GM12878 (cell line): ENCODE data around the gene UFL1.

ENCODE experiments used
- BMI1 ChIP-seq: fragments of 450-650 bp; IDR thresholded peaks from 2 replicates; pipeline ENCODE4 v1.6.1; 2016; ENCODE audit warnings: mild to moderate bottlenecking, moderate library complexity, borderline replicate concordance
- CHD2 ChIP-seq: IDR thresholded peaks from 2 replicates; pipeline ENCODE4 v1.6.1; 2011; ENCODE audit warnings: low read depth, low read length, improper control_type of control experiment, borderline replicate concordance
- CREM ChIP-seq: IDR thresholded peaks from 2 replicates; pipeline ENCODE4 v1.6.1; 2014; ENCODE audit warnings: antibody characterized with exemption, low read depth
- CTCF ChIP-seq, 3 experiments: IDR thresholded peaks in 2 of 3; conservative IDR thresholded peaks in 1 of 3; 2 replicates each; pipeline ENCODE4 v1.5.1; 2011; ENCODE audit warnings: low read depth in 3 of 3, low read length in 3 of 3, mild to moderate bottlenecking in 3 of 3, control low read depth in 2 of 3, moderate library complexity in 2 of 3, inconsistent platforms in 1 of 3, mixed read lengths in 1 of 3; ENCODE audit not compliant: control insufficient read depth in 2 of 3, insufficient read depth in 1 of 3; ENCODE audit errors: extremely low read depth in 1 of 3
- EGR1 ChIP-seq, 2 experiments: IDR thresholded peaks; 1 replicate in 1 of 2; 2 replicates in 1 of 2; pipeline ENCODE4 v1.6.1; 2011 to 2012; ENCODE audit warnings: low read depth in 2 of 2, low read length in 2 of 2, borderline replicate concordance in 1 of 2, mild to moderate bottlenecking in 1 of 2, moderate library complexity in 1 of 2
- ELK1 ChIP-seq: IDR thresholded peaks from 2 replicates; pipeline ENCODE4 v1.6.1; 2012; ENCODE audit warnings: low read depth, low read length, improper control_type of control experiment
- EP300 ChIP-seq, 2 experiments: fragments of 150-350 bp in 1 of 2; IDR thresholded peaks; 2 replicates each; pipeline ENCODE4 v1.6.1; 2011 to 2012; ENCODE audit warnings: low read depth in 2 of 2, low read length in 2 of 2, borderline replicate concordance in 1 of 2, improper control_type of control experiment in 1 of 2, inconsistent platforms in 1 of 2; ENCODE audit not compliant: control insufficient read depth in 1 of 2
- FOXK2 ChIP-seq: fragments of 450-650 bp; IDR thresholded peaks from 2 replicates; pipeline ENCODE4 v1.6.1; 2017; ENCODE audit warnings: mild to moderate bottlenecking, moderate library complexity
- POLR2A ChIP-seq: IDR thresholded peaks from 2 replicates; pipeline ENCODE4 v1.6.1; 2011; ENCODE audit warnings: low read depth, mild to moderate bottlenecking, low read length
- REST ChIP-seq: IDR thresholded peaks from 2 replicates; pipeline ENCODE4 v1.6.1; 2012; ENCODE audit warnings: mild to moderate bottlenecking, low read depth, low read length
- SMC3 ChIP-seq: IDR thresholded peaks from 2 replicates; pipeline ENCODE4 v1.6.1; 2011; ENCODE audit warnings: low read length, improper control_type of control experiment, borderline replicate concordance
- TBL1XR1 ChIP-seq: IDR thresholded peaks from 2 replicates; pipeline ENCODE4 v1.6.1; 2012; ENCODE audit warnings: low read depth, low read length, improper control_type of control experiment
- USF1 ChIP-seq: IDR thresholded peaks from 2 replicates; pipeline ENCODE4 v1.6.1; 2011; ENCODE audit warnings: borderline replicate concordance, low read depth, mild to moderate bottlenecking, moderate library complexity, mixed read lengths, low read length; ENCODE audit not compliant: insufficient read depth; ENCODE audit errors: extremely low read length
- ZNF687 ChIP-seq: fragments of 450-650 bp; IDR thresholded peaks from 2 replicates; pipeline ENCODE4 v1.6.1; 2017; ENCODE audit warnings: mild to moderate bottlenecking, moderate library complexity

- no peak for TF ChIP-seq CHD2
- TF ChIP-seq CREM: no peak
- no peak for TF ChIP-seq EGR1 (IDR thresholded peaks at IDR 0.05; ENCODE audit: borderline replicate concordance in 1 of 2, low read depth in 2 of 2, low read length in 2 of 2)
- no peak for TF ChIP-seq REST
- no peak for TF ChIP-seq POLR2A
- TF ChIP-seq CTCF (IDR thresholded peaks at IDR 0.05 in 2 of 3, conservative IDR thresholded peaks at IDR 0.05 in 1 of 3; ENCODE audit: control insufficient read depth in 2 of 3, extremely low read depth in 1 of 3, insufficient read depth in 1 of 3, low read depth in 3 of 3, low read length in 3 of 3): no peak
- no peak for TF ChIP-seq ELK1
- no peak for TF ChIP-seq FOXK2
- TF ChIP-seq EP300 (IDR thresholded peaks at IDR 0.05; ENCODE audit: borderline replicate concordance in 1 of 2, control insufficient read depth in 1 of 2, low read depth in 2 of 2, low read length in 2 of 2): no peak
- TF ChIP-seq SMC3: no peak
- TF ChIP-seq TBL1XR1: no peak
- no peak for TF ChIP-seq ZNF687
- TF ChIP-seq USF1: no peak
- no peak for TF ChIP-seq BMI1
Observed at GRCh38 chr6:96537726-96538125, 16.1 kb downstream of the UFL1 start.
